Uterus (tissue), 2 donors: ENCODE measurements around the gene KLHL34.

Source experiments
- CTCF ChIP-seq, 4 experiments: fragments of 200-600 bp in 2 of 4; fragments of 450-650 bp in 2 of 4; sonication (generic) in 2 of 4; IDR thresholded peaks; one replicate each; pipeline ENCODE4 v1.5.1; 2016 to 2019; ENCODE audit warnings: antibody characterized with exemption in 4 of 4, mild to moderate bottlenecking in 2 of 4, moderate library complexity in 1 of 4
- POLR2A ChIP-seq, 2 donors: fragments of 450-650 bp; IDR thresholded peaks; one replicate each; pipeline ENCODE4 v1.6.1; 2016; ENCODE audit warnings: antibody characterized with exemption in 2 of 2, mild to moderate bottlenecking in 1 of 2, moderate library complexity in 1 of 2

- TF ChIP-seq CTCF (IDR thresholded peaks at IDR 0.05) (no peak), POLR2A (IDR thresholded peaks at IDR 0.05) (no peak)
Observed at GRCh38 chrX:21612154-21612553, 46.0 kb downstream of the KLHL34 start.
